ENCODE results near the gene NRBP1. TPM values are rescaled to one million over a fixed set of nuclear protein-coding genes. Genes with fewer than 3 reads are reported as not detected.
A peak's percentile ranks its signal among the peaks of the same experiment; 100 is the strongest.

Gene NRBP1
- total and polyA plus RNA-seq, 2 of the 8 experiments (the other 6 are each of a cell fraction or from before 2014, with no cell fraction given): 115 to 145 TPM

DNA sequence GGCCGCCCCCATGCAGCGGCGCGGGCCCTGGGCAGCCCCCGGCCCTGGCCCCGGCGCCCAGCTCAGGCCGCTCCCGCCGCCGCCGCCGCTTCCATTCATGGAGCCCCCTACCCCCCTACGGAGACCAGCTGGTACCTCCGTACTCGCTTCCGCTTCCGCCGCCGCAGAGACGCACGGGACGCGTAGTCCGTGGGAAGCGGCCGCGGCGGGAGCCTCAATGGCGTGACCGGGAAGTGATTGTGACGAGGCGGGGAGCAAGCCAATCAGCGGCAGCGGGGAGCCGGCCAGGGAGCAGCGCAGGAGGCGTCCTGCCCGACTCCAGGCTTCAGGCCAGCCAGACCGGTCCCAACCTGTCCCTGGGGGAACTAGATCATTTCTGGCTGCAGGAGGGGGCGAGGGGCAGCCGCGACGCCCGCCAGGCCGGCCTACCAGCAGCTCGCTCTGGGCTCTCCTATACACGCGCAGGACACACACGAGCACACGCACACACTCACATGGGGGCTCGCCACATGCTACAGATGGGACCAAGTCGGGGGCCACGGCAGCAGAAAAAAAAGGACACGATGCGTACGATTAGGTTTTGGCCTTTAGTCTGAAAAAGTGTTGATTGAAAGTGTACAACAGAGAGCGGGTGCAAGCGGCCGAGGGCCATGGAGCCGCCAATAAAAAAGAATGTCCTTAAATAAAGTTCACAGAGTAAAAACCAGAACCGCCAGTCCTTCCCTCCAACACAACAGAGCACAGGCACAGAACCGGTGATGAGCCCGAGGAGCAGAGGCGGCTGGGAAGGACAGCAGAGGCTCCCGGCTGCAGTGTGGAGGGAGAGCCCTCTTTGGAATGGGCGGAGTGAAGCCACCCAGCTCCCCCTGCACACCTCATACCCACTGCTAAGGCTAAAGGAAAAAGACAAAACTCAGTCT is 47.5 kb upstream of the NRBP1 start, which contains the start of gene ZNF513:
TSS of gene ZNF513 (minus strand) at position 109 of the 920 bp plus-strand sequence. CDS start 208 bp downstream, outside the sequence.
- CTCF ChIA-PET (ENCODE audit: partially characterized antibody): interaction anchor here (0.9 to 1.3 kb wide), 2 partner anchors 9 to 68 kb away, joined by 3 read pairs; no protein-coding TSS in a partner anchor
- peak within 1 kb of the TSS; percentile 98 for H4K8ac ChIP-seq (ENCODE audit: extremely low read depth, insufficient read depth, low read length)
- 36% methylated on average over 50 of the region's 67 CpGs; no CpG with 5 or more reads in 1 of the 2 experiments for WGBS, 2 experiments (ENCODE audit: extremely low coverage in 1 of 2, insufficient coverage in 1 of 2, insufficient read length in 1 of 2, insufficient replicate concordance in 2 of 2, low coverage in 1 of 2, low lambda C conversion rate in 2 of 2, missing lambda C conversion rate in 1 of 2)
- TF ChIP-seq, protein P1, sequence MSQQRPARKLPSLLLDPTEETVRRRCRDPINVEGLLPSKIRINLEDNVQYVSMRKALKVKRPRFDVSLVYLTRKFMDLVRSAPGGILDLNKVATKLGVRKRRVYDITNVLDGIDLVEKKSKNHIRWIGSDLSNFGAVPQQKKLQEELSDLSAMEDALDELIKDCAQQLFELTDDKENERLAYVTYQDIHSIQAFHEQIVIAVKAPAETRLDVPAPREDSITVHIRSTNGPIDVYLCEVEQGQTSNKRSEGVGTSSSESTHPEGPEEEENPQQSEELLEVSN (IDR thresholded peaks at IDR 0.05): peak; percentile 41; the same call in 1 of the 2 replicates
- TF ChIP-seq BCL11A (IDR thresholded peaks at IDR 0.05; ENCODE audit: low read depth in 2 of 2, low read length in 2 of 2) (no peak), MAFK (IDR thresholded peaks at IDR 0.05; ENCODE audit: low read depth, low read length) (no peak), POU5F1 (IDR thresholded peaks at IDR 0.05; ENCODE audit: low read depth, low read length) (no peak), TCF12 (IDR thresholded peaks at IDR 0.05; ENCODE audit: low read depth, low read length) (no peak), PHF8 (conservative IDR thresholded peaks at IDR 0.05; ENCODE audit: low read depth, low read length) (peak; percentile 48), GABPA (IDR thresholded peaks at IDR 0.05; ENCODE audit: borderline replicate concordance, insufficient read depth, low read length) (peak; percentile 93), TAF7 (optimal IDR thresholded peaks at IDR 0.05; ENCODE audit: borderline replicate concordance, low read depth, low read length) (peak; percentile 73), JUN (IDR thresholded peaks at IDR 0.05; ENCODE audit: low read depth, low read length) (0 out of 2 replicates have a peak, but pooled peaks have one; percentile 25)

More for the DNA sequence above, 47.5 kb upstream of the NRBP1 start, which contains the start of gene ZNF513:
- Histone ChIP-seq H2BK120ac (replicated peaks; ENCODE audit: low read depth, low read length) (peak within 1 kb of the TSS; percentile 25), H3K4me3 (ENCODE audit: extremely low read depth in 1 of 4, insufficient read depth in 2 of 4, low read depth in 3 of 4, low read length in 4 of 4) (peak within 1 kb of the TSS; percentile 65 to 96 (median 82)), H3K27me3 (replicated peaks in 1 of 4; ENCODE audit: control insufficient read depth in 3 of 4, extremely low read depth in 1 of 4, insufficient read depth in 3 of 4, low read length in 3 of 4) (no peaks in the 10 kb centered on the region), H2AK5ac (ENCODE audit: low read depth, low read length) (no peak within 1 kb of the TSS; the same call in 1 of the 2 replicates), H2AFZ (ENCODE audit: low read length) (no peak within 1 kb of the TSS), H3K79me1 (ENCODE audit: low read depth, low read length) (peaks cover 9% of the 10 kb centered on the region; the same call in 1 of the 2 replicates), H4K91ac (replicated peaks; ENCODE audit: insufficient read length, low read length) (peak within 1 kb of the TSS; percentile 83), H3K4me1 (replicated peaks in 1 of 4; ENCODE audit: control insufficient read depth in 3 of 4, insufficient read depth in 4 of 4, low read length in 3 of 4) (peaks cover 0 to 8% (median 2%) of the 10 kb centered on the region in 4 experiments; a peak in 5 of 7 replicates), H3K79me2 (ENCODE audit: control insufficient read depth in 1 of 2, insufficient read depth in 2 of 2, low read length in 2 of 2) (peaks cover 0 to 12% of the 10 kb centered on the region in 2 experiments; a peak in 2 of 4 replicates), H3K9ac (replicated peaks in 1 of 4; ENCODE audit: extremely low read depth in 1 of 4, low read depth in 3 of 4, low read length in 3 of 4) (peak within 1 kb of the TSS; percentile 78 to 89 (median 84)), H3K23me2 (ENCODE audit: low read depth, low read length) (peaks cover 7% of the 10 kb centered on the region), H3K56ac (replicated peaks; ENCODE audit: insufficient read length, low read depth, low read length) (peak within 1 kb of the TSS; percentile 63), H3K4me2 (ENCODE audit: insufficient read depth in 1 of 2, low read depth in 2 of 2, low read length in 2 of 2) (peak within 1 kb of the TSS; percentile 88 to 96), H3K18ac (ENCODE audit: extremely low read depth, low read length) (peak within 1 kb of the TSS; percentile 93), H3K27ac (ENCODE audit: low read depth, low read length) (peak within 1 kb of the TSS; percentile 93), H3K14ac (ENCODE audit: insufficient read length) (peak within 1 kb of the TSS; percentile 0), H2BK12ac (ENCODE audit: low read depth, low read length) (peak within 1 kb of the TSS; percentile 77), H2BK5ac (ENCODE audit: low read depth, low read length) (peak within 1 kb of the TSS; percentile 99), H2BK15ac (ENCODE audit: low read length) (0 out of 2 replicates have a peak within 1 kb of the TSS, but pooled peaks have one; percentile 92), H4K20me1 (replicated peaks in 1 of 2; ENCODE audit: control insufficient read depth in 1 of 2, insufficient read depth in 2 of 2, low read length in 2 of 2) (peaks cover 4 to 8% of the 10 kb centered on the region in 2 experiments), H3K36me3 (ENCODE audit: control insufficient read depth in 2 of 4, insufficient read depth in 4 of 4, low read length in 3 of 4) (peaks cover 45 to 69% (median 60%) of the 10 kb centered on the region in 4 experiments), H3K4ac (replicated peaks; ENCODE audit: insufficient read length, low read depth, low read length) (peak within 1 kb of the TSS; percentile 61), H3K23ac (ENCODE audit: insufficient read length) (no peak within 1 kb of the TSS), H3K9me3 (ENCODE audit: insufficient read depth in 2 of 2, low read depth in 1 of 2, low read length in 1 of 2) (no peaks in the 10 kb centered on the region), H2BK20ac (ENCODE audit: low read length) (no peak within 1 kb of the TSS), H4K5ac (ENCODE audit: insufficient read length, low read depth, low read length) (peak within 1 kb of the TSS; percentile 84)
- peak; percentile 91 to 94 for DNase-seq (ENCODE audit: low read depth in 1 of 2, low spot score in 2 of 2)
- POLR2A ChIA-PET (ENCODE audit: partially characterized antibody): interaction anchor here (0.9 to 9.5 kb wide), 23 partner anchors 9 to 283 kb away, joined by 3 to 114 read pairs (median 4); partner anchors contain the start of genes EIF2B4, GTF3C2, MPV17 and NRBP1
- FAIRE-seq: no peak

Measured in H1 (cell line).